Stimulated activated CD4-positive, alpha-beta T cell treated with anti-CD3 and anti-CD28 coated beads, Interleukin-1b, Interleukin-23, amount 100 ng/mL, for 48 hours (primary cell): Measurements from ENCODE around the gene BTBD9.

Experiments
- DNase-seq: peaks from one replicate; pipeline ENCODE4 v3.0.0-alpha.2; 2020

Gene BTBD9

DNA sequence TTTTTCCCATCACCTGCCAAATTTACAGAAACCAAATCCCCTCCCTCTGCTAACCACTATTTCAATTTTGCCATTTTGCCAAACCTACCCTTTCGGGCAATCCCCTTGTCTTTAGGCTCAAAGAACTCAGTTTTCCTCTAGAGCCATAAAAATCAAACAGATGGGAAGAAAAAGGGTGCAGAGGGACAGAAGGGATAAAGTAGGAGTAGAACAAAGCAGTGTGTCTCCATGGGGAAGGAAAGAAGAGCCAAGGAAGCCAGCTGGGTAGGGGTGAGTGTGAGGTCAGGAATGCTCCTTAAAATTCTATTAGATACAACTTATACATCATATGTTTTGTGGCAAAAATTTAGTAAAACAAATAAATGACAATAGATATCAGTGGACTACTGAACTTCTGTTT lies 316.5 kb downstream of the BTBD9 start:
- no peak for DNase-seq

- no peak for DNase-seq
These were observed 317.6 kb downstream of the BTBD9 start for GRCh38 chr6:38322138-38322537.

DNA sequence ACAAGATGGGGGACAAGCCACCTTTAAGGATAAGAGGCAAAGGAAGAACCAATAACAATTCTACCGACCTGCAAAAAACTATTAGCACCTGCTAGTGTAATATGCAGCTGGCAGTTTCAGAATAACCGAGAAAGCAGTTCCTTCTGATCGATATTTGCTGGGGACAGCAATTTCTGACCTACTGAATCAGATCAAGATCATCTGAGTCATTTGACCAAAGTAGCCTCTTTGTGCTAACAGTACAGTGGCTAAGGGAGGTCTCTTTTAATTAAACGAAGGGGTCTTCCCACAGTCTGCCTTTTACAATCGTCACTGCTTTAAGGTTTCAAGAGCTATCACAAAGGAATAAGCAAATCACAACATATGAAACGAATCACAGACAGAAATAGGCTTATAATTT lies 318.9 kb downstream of the BTBD9 start:
- DNase-seq = no peak

DNA sequence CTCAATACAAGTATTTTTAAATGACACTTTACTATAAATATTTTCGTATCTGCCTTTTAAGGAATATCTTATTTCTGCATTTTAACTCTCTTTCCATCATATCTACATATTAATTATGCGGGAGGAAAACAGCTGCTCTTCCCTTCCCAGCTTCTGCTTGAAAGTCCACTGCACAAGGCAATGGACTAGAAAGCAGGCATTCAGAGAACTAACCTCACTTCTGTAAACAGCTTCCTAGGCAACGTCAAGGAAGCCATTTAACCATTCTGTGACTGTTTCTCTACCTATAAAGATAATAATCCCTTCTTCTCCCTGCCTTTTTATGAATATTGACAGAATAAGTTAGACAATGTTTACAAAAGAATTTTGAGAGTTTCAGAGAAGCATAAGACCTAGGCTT lies 319.4 kb downstream of the BTBD9 start:
- no peak for DNase-seq

GRCh38 chr6:38319256-38320212 lies 320.2 kb downstream of the BTBD9 start:
- no peak for DNase-seq

DNA sequence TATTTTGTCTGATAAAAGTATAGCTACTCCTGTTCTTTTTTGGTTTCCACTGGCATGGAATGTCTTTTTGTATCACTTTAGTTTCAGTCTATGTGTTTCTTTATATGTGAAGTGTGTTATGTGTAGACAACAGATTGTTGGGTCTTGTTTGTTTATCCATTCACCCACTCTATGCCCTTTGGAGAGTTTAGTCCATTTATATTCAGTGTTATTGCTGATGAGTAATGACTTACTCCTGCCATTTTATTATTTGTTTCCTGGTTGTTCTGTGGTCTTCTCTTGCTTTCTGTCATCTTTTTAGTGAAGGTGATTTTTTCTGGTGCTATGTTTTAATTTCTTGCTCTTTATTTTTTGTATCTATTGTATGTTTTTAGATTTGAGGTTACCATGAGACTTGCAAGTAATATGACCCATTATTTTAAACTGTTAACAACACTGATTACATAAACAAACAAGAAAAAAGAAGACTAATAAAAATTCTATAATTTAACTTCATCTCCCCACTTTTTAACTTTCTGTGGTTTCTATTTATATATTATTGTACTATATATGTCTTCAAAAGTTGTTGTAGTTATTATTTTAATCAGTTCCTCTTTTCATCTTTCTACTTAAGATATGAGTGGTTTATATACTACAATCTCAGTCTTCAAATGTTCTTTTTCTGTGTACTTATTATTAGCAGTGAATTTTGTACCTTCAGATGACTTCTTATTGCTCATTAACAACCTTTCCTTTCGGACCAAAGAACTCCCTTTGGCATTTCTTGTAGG lies 323.4 kb downstream of the BTBD9 start:
- no peak for DNase-seq

GRCh38 chr6:38311201-38311600 lies 328.5 kb downstream of the BTBD9 start:
- DNase-seq = no peak

- no peak for DNase-seq
These were observed 329.7 kb downstream of the BTBD9 start for GRCh38 chr6:38310061-38310460.

DNA sequence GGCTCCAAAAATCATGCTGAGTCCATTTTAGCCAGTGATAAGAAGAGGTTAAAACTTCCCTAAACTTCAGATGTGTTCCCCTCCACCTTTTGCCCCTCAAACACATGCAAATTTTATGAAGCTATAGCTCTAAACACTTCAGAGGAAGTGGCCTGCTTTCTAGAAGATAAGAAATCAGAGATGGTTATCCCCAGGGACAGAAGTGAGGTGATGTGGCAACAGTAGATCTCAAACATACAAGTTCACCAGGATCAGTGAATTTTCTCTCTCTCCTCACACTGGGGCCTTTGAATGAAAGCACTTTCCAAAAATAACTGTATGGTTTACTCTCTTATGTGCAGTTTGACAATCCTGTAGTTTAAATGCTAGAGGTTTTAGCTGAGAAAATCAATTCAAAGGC lies 332.0 kb downstream of the BTBD9 start:
- DNase-seq = no peak

DNA sequence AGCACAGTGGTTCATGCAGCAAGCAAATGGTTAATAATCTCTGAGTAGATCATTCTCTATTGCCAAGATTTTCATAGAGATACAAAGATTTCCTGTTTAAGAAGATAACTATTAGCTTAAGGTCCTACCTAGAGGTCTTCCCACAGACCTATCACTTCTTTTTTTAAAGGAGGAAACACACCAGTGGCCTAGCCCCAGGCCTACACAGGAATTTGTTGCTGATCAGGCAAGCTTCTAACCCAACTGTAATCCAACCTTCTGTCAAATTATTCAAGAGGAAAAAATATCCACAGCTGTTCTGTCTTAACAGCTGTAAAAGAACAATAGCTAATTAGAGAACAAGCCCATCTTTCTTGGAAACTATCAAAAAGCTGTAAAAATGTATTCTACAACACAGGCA lies 332.8 kb downstream of the BTBD9 start:
- DNase-seq = no peak

- no peak for DNase-seq
These were observed 333.6 kb downstream of the BTBD9 start for GRCh38 chr6:38305995-38306681.

- DNase-seq = no peak
These were observed 336.9 kb downstream of the BTBD9 start for GRCh38 chr6:38302838-38303237.

- DNase-seq = no peak
These were observed 337.6 kb downstream of the BTBD9 start for GRCh38 chr6:38302081-38302480.

- DNase-seq = no peak
These were observed 349.5 kb downstream of the BTBD9 start for GRCh38 chr6:38290133-38290799.

DNA sequence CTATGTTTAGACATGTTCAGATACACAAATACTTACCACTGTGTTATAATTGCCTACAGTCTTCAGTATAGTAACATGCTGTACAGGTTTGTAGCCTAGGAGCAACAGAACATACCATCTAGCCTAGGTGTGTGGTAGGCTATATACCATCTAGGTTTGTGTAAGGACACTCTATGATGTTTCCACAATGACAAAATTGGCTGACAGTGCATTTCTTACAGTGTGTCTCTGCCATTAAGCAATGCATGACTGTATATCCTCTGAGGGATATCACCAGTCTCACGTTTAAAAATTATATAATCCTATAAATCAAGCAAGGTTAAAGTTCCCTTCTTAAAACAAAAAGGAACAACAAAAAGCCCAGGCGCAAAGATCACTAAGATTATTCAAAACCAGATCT lies 352.2 kb downstream of the BTBD9 start:
- DNase-seq = no peak

- no peak for DNase-seq
These were observed 354.8 kb downstream of the BTBD9 start for GRCh38 chr6:38284802-38285394.

DNA sequence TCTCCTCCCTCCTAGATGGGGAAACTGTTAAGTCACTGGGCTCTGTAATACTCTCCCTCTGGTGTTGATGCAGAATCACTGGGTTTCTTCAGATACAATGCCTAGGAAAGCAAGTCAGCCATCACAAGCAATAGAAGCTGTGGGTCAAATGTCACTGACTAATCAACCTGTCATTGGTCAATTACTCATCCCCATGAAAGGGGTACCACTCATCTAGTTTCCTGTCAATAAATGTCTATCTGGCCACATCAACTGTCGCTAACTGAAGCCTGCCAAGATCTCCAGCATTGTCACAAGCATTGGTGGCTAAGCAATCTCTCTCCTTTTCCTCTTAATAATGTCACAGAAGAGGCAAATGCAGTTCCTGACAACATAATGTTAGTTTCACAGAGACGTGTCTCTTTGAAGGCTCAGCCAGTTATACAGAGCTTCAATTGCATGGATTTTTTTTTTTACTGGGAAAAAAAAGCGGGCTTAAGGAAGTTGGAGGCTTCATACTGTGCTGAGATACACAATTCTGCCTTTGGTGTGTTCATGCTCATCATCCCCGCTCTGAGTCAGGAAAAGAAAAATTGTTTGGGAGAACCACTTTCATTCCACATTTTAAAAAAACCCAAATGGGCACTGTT lies 355.9 kb downstream of the BTBD9 start:
- peak; percentile 30 for DNase-seq

DNA sequence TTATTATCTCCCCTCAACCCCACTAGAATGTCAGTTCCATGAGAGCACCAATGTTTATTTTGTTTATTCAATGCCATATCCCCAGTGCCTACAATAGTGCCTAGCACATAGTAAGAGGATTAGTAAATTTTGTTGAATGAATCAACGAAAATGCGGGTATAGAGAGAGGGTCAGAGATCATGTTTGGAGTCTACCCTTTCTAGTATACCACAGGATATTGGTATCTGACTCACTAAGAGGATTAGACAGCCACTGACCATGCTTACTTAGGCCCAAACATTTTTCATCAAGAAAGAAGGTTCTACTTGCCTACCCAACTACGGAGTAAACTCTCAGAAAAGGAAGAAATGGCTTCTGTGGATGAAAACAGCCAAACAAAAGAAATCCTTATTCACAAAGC lies 356.8 kb downstream of the BTBD9 start:
- no peak for DNase-seq

GRCh38 chr6:38281126-38281525 lies 358.6 kb downstream of the BTBD9 start:
- no peak for DNase-seq

DNA sequence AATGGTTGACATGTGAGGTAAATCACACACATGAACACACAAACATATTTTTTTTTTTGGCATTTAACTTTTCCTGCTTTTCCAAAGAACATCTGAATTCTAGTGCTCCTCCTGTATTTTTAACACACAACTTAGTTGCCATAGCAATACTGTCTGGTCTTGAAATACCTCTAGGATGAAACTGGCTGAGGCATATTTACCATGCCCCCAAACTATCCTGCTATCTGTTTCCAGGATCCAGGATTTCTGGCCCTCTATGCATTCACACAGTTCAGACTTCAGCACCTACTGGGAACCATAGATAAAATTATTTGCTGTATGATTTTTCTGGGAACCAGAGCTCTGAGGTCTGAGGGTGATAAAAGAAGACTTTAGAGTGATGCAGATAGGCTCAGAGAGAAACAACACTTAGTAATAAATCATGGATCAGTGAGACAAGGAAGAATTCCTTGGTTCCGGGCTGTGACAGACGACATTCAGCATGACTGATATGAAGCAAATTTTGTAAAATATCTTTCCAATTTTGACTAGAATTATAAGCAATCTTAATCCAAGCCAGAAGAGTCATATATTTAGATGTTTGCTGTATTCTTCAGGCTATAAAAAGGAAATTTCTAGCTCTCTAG lies 359.7 kb downstream of the BTBD9 start:
- no peak for DNase-seq

GRCh38 chr6:38279423-38279822 lies 360.3 kb downstream of the BTBD9 start:
- DNase-seq = no peak

- DNase-seq = no peak
These were observed 366.4 kb downstream of the BTBD9 start for GRCh38 chr6:38273325-38273724.
